Stomach (tissue), 9 donors: ENCODE results near the gene NAAA. TPM values are rescaled to one million over a fixed set of nuclear protein-coding genes. Genes with fewer than 3 reads are reported as not detected.
"Not testable (repeated sequence)": the region's sequence is repeated elsewhere in the genome, so short reads cannot be mapped to it uniquely, and the experiment has no call there.

Experiments
- DNase-seq, 2 donors: peaks; one replicate each; pipeline versions ENCODE4 v3.0.0 to v3.0.0-alpha.2; 2013 to 2019
- H3K27ac ChIP-seq, 5 donors: fragments of 200-600 bp in 4 of 5; sonication (generic) in 4 of 5; one replicate each; pipeline ENCODE4 v1.5.1; 2013 to 2019; ENCODE audit warnings: mild to moderate bottlenecking in 1 of 5, moderate library complexity in 1 of 5
- H3K27me3 ChIP-seq, 3 donors: fragments of 200-600 bp; sonication (generic); one replicate each; pipeline ENCODE4 v1.5.1; 2017 to 2019; ENCODE audit warnings: mixed run types in 1 of 3
- H3K36me3 ChIP-seq, 4 donors: fragments of 200-600 bp; sonication (generic); 1 replicate in 3 of 4; 2 replicates in 1 of 4; pipeline ENCODE4 v1.5.1; 2016 to 2019
- H3K4me1 ChIP-seq, 4 donors: fragments of 200-600 bp; sonication (generic); one replicate each; pipeline ENCODE4 v1.5.1; 2016 to 2019
- H3K4me3 ChIP-seq, 4 donors: fragments of 200-600 bp; sonication (generic) in 3 of 4; one replicate each; pipeline ENCODE4 v1.5.1; 2016 to 2019; ENCODE audit warnings: mild to moderate bottlenecking in 1 of 4
- H3K9me3 ChIP-seq, 4 donors: fragments of 200-600 bp; sonication (generic); one replicate each; pipeline ENCODE4 v1.5.1; 2016 to 2019
- EP300 ChIP-seq: sonication (generic); formaldehyde crosslinking; IDR thresholded peaks from one replicate; pipeline ENCODE4 v1.6.1; 2017; ENCODE audit warnings: antibody characterized with exemption
- POLR2A ChIP-seq, 4 donors: fragments of 450-650 bp; IDR thresholded peaks; one replicate each; pipeline ENCODE4 v1.6.1; 2016; ENCODE audit warnings: antibody characterized with exemption in 4 of 4, control low read depth in 2 of 4, mild to moderate bottlenecking in 1 of 4, moderate library complexity in 1 of 4
- POLR2AphosphoS5 ChIP-seq, 3 donors: sonication (generic); formaldehyde crosslinking; IDR thresholded peaks; one replicate each; pipeline ENCODE4 v1.6.1; 2016; ENCODE audit warnings: antibody characterized with exemption in 3 of 3
- WGBS, 5 donors: extraction: QIAGEN DNeasy Blood & Tissue Kit in 3 of 5; methylation state at CpG; one replicate each; pipeline versions ENCODE4 v1.1.5 to v1.1.7; 2013 to 2018; 5-methylcytosine and 5-hydroxymethylcytosine counted together
- intact Hi-C: fragments of 100-400 bp; cut with DNase I; formaldehyde crosslinking; loops from one replicate; pipeline ENCODE4 v1.15.1; 2023; ENCODE audit warnings: low total_unique reads
- polyA plus RNA-seq, 3 donors: library from polyadenylated mRNA; stranded (reverse); fragments of 200-250 nt; gene quantifications; one replicate each; pipeline ENCODE4 v1.2.3, GENCODE V29; 2013
- total RNA-seq, 5 donors: library from RNA; depleted of rRNA; stranded (reverse); fragments of >200 nt; gene quantifications; one replicate each; pipeline versions ENCODE4 v1.1.0 to v1.2.3, GENCODE V29; 2014 to 2016
- TF ChIP-seq, protein P1 (sequence below), 7 experiments: fragments of 450-650 bp in 4 of 7; fragments of 200-600 bp in 3 of 7; sonication (generic) in 3 of 7; IDR thresholded peaks; one replicate each; pipeline ENCODE4 v1.5.1; 2016 to 2019; ENCODE audit warnings: antibody characterized with exemption in 7 of 7, control low read depth in 2 of 7, mild to moderate bottlenecking in 1 of 7
- donor health status: healthy with polysubstance abuse.
- donor health status: Bipolar disorder and iron deficiency.
- donor health status: healthy.

NAAA gene
- total and polyA plus RNA-seq, 8 donors: 0.58 to 42.5 (median 10.6) TPM

DNA sequence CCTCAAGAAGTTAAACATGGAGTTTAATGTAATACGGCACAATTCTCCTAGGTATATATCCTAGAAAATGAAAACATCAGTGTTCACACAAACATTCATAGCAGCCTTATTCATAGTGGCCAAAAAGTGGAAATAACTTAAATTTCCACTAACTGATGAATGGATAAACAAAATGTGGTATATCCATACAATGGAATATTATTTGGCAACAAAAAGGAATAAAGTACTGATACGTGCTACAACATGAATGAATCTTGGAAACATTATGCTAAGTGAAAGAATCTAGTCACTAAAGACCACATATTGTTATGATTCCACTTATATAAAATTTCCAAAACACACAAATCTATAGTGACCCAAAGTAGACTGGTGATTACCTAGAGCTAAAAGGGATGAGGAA, 35.4 kb upstream of the NAAA start:
- intact Hi-C loops: no loop called here
- WGBS, 5 donors: 92 to 99% (median 98%) methylated on average over 2 of the region's 2 CpGs
- H3K27ac ChIP-seq: no peak overlapping the region
- no peaks in the 10 kb centered on the region for H3K4me1 ChIP-seq
- DNase-seq: no peak
- TF ChIP-seq, protein P1, sequence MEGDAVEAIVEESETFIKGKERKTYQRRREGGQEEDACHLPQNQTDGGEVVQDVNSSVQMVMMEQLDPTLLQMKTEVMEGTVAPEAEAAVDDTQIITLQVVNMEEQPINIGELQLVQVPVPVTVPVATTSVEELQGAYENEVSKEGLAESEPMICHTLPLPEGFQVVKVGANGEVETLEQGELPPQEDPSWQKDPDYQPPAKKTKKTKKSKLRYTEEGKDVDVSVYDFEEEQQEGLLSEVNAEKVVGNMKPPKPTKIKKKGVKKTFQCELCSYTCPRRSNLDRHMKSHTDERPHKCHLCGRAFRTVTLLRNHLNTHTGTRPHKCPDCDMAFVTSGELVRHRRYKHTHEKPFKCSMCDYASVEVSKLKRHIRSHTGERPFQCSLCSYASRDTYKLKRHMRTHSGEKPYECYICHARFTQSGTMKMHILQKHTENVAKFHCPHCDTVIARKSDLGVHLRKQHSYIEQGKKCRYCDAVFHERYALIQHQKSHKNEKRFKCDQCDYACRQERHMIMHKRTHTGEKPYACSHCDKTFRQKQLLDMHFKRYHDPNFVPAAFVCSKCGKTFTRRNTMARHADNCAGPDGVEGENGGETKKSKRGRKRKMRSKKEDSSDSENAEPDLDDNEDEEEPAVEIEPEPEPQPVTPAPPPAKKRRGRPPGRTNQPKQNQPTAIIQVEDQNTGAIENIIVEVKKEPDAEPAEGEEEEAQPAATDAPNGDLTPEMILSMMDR (IDR thresholded peaks at IDR 0.05): no peak
- no peak for TF ChIP-seq EP300
- H3K27me3 ChIP-seq: no peaks in the 10 kb centered on the region
- H3K36me3 ChIP-seq: peaks cover 65 to 100% (median 99%) of the 10 kb centered on the region in 4 donors
- H3K4me3 ChIP-seq: no peak overlapping the region
- no peaks in the 10 kb centered on the region for H3K9me3 ChIP-seq

DNA sequence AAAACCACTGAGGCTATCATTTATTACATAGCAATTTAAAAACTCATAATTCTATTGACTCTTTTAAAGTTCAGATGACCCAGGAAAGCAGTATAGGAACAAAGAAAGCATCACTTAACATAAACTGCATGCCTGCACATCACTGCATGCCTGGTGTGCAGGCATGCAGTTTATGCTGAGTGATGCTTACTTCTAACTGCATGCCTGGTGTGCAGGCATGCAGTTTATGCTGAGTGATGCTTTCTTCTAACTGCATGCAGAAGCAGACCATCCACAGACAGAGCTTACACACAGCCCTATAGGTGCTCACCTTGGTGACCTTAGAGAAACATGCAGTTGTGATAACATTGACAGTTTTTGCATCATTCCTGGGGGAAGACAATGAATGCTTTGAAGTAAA, 33.0 kb upstream of the NAAA start:
- no peak overlapping the region for H3K27ac ChIP-seq
- no peak overlapping the region for H3K4me3 ChIP-seq
- TF ChIP-seq POLR2A (IDR thresholded peaks at IDR 0.05): no peak
- no peak for TF ChIP-seq EP300
- TF ChIP-seq POLR2AphosphoS5 (IDR thresholded peaks at IDR 0.05): no peak
- TF ChIP-seq, protein P1 (IDR thresholded peaks at IDR 0.05): no peak
- DNase-seq: no peak
- H3K9me3 ChIP-seq: no peaks in the 10 kb centered on the region
- no peaks in the 10 kb centered on the region for H3K4me1 ChIP-seq
- no peaks in the 10 kb centered on the region for H3K27me3 ChIP-seq
- peaks cover 79 to 100% (median 100%) of the 10 kb centered on the region in 4 donors for H3K36me3 ChIP-seq
- intact Hi-C loops: no loop called here

DNA sequence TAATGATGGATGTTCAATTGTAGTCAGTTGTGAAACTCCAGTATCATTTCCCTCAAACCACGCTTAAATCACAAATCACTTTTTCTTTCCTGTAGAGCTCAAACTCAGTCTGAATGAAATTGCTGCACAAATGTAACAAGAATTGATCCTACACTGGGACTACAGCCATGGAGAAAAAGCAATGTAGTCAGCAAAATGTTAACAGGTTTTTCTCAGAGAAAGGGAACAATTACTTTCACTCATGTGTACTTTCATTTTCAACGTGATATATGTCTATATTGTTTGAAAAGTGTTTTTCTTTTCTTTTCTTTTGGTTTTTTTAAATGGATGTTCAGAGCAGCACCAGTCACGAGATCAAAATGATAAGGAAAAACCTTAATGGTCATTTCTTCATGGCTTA, 27.3 kb upstream of the NAAA start:
- Histone ChIP-seq H3K4me3 (no peak overlapping the region), H3K9me3 (no peaks in the 10 kb centered on the region), H3K27ac (no peak overlapping the region), H3K4me1 (no peaks in the 10 kb centered on the region), H3K36me3 (peaks cover 87 to 100% (median 100%) of the 10 kb centered on the region in 4 donors), H3K27me3 (no peaks in the 10 kb centered on the region)
- intact Hi-C loops: no loop called here
- WGBS, 5 donors: 80 to 89% (median 84%) methylated on average over 3 of the region's 3 CpGs
- TF ChIP-seq, protein P1 (IDR thresholded peaks at IDR 0.05): no peak
- TF ChIP-seq EP300: no peak
- no peak for TF ChIP-seq POLR2AphosphoS5 (IDR thresholded peaks at IDR 0.05)
- no peak for TF ChIP-seq POLR2A (IDR thresholded peaks at IDR 0.05)
- no peak for DNase-seq

DNA sequence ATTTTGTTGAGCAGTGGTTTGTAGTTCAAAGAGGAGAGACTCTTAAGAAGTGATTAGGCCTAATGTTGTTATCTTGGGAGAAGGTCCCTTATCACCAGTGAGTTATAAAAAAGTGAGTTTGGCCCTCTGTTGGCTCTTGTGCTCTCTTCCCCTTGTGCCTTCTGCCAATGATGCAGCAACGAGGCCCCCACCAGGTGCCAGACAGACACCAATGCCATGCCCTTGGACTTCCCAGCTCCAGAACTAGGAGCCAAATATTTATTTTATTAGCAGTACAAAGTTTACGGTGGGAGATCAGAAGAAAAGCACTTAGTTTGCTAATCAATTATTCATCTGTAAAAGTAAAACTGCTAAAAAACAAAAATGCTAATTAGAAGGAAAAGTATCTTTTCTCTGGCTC, 22.7 kb upstream of the NAAA start:
- WGBS, 5 donors: 45 to 50% (median 46%) methylated on average over 2 of the region's 2 CpGs
- Histone ChIP-seq H3K4me3 (no peak overlapping the region), H3K36me3 (peaks cover 75 to 100% (median 100%) of the 10 kb centered on the region in 4 donors), H3K27ac (no peak overlapping the region), H3K9me3 (no peaks in the 10 kb centered on the region), H3K4me1 (no peaks in the 10 kb centered on the region), H3K27me3 (no peaks in the 10 kb centered on the region)
- DNase-seq: no peak
- no peak for TF ChIP-seq POLR2A (IDR thresholded peaks at IDR 0.05)
- TF ChIP-seq, protein P1 (IDR thresholded peaks at IDR 0.05): no peak
- no peak for TF ChIP-seq POLR2AphosphoS5 (IDR thresholded peaks at IDR 0.05)
- no peak for TF ChIP-seq EP300
- intact Hi-C loops: no loop called here

DNA sequence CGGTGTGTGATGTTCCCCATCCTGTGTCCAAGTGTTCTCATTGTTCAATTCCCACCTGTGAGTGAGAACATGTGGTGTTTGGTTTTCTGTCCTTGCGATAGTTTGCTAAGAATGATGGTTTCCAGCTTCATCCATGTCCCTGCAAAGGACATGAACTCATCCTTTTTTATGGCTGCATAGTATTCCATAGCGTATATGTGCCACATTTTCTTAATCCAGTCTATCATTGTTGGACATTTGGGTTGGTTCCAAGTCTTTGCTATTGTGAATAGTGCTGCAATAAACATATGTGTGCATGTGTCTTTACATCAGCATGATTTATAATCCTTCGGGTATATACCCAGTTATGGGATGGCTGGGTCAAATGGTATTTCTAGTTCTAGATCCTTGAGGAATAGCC, 21.3 kb upstream of the NAAA start:
- H3K27ac ChIP-seq, H3K4me3 ChIP-seq, H3K4me1 ChIP-seq, intact Hi-C loops, H3K27me3 ChIP-seq, H3K9me3 ChIP-seq, DNase-seq: not testable (repeated sequence)
- WGBS, 5 donors: 85 to 99% (median 93%) methylated on average over 3 to 4 of the region's 4 CpGs
- H3K36me3 ChIP-seq: peaks cover 73 to 100% (median 100%) of the 10 kb centered on the region in 4 donors

DNA sequence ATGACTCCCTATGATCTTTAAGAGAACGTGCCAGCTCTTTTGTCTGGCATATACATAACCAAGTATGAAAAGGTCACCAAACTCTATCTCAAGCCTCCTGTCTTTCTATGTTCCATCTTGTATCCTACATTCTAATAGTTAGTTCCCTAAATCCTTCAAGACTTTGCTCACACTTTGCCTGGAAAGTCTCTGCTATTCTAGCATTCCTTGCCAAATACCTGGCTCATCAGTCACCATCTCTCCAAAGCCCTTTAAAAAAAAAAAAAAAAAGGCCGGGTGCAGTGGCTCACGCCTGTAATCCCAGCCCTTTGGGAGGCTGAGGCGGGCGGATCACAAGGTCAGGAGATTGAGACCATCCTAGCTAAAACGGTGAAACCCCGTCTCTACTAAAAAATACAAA, 17.7 kb upstream of the NAAA start:
- DNase-seq, H3K27ac ChIP-seq, intact Hi-C loops, H3K4me3 ChIP-seq, H3K4me1 ChIP-seq, H3K27me3 ChIP-seq, H3K9me3 ChIP-seq: not testable (repeated sequence)
- H3K36me3 ChIP-seq: peaks cover 71 to 100% (median 100%) of the 10 kb centered on the region in 4 donors
- 93 to 99% (median 94%) methylated on average over 4 to 7 of the region's 7 CpGs for WGBS, 5 donors

DNA sequence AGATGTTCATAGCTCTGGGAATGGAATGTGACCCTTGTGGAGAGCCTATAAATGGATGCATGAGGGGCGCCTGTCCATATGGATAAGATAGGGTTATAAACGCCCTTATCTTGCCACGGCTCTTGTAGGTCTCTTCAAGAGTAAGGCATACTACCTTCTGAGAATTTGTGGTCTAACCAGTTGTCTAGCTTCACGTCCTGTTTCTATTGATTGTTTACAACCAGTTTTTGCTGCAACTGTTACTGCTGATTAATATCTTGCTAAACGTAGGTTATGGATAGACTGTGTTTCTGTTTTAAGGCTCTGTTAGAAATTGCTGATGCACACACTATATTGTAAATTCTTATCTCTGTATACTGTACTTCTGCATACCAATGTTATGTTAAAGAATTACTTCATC, 14.0 kb upstream of the NAAA start:
- intact Hi-C loops, H3K27ac ChIP-seq, H3K4me1 ChIP-seq, DNase-seq, H3K27me3 ChIP-seq, H3K9me3 ChIP-seq, H3K4me3 ChIP-seq: not testable (repeated sequence)
- 73 to 80% (median 75%) methylated on average over 5 of the region's 5 CpGs for WGBS, 5 donors
- H3K36me3 ChIP-seq: peaks cover 67 to 100% (median 99%) of the 10 kb centered on the region in 4 donors
